HG03097 (cell line): ENCODE measurements around the gene XBP1.
A peak's percentile ranks its signal among the peaks of the same experiment; 100 is the strongest.
"Not testable (repeated sequence)": the region's sequence is repeated elsewhere in the genome, so short reads cannot be mapped to it uniquely, and the experiment has no call there.

Source experiments
- ATAC-seq: cut with Tn5 transposase; IDR thresholded peaks from one replicate; pipeline ENCODE4 v1.9.1; 2021; ENCODE audit not compliant: unreplicated experiment, low FRiP score

The XBP1 gene

GRCh38 chr22:28819253-28820096, 19.1 kb upstream of the XBP1 start:
- ATAC-seq: no peak

DNA sequence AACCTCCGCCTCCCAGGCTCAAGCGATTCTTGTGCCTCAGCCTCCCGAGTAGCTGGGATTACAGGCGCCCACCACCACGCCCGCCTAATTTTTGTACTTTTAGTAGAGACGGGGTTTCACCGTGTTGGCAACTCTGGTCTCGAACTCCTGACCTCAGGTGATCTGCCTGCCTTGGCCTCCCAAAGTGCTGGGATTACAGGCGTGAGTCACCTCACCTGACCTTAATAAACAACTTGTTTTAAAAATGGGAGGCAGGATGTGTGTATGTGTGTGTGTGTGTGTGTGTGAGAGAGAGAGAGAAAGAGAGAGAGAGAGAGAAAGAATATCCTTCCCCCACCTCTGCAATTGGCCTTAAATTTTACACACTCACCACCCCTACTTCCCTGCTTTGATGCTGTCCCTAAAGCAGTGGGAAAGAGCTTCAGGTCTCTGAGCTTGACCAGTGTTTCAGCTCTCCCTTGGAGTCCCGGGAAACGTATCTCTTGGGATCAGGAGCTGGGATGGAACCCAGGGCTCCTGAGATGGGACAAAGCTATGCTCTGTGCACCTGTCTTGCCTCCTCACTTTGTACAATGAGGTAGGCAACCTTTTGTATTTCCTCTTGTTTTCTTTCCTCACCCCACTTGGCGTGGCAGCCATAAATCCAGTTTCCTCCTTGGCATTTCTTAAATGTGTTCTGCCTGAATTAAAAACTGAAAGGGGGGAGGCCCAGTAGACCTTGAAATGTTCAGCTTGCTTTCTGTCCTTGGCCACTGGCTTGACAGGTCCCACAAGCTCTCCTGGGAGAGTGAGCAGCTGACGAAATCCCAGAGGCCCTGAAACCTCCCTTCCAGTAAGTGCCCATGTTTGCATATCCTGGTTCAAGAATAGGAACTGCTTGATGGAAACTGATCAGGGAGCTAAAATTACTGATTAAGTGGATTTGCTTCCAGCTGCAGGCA, 17.8 kb upstream of the XBP1 start:
- no peak for ATAC-seq

DNA sequence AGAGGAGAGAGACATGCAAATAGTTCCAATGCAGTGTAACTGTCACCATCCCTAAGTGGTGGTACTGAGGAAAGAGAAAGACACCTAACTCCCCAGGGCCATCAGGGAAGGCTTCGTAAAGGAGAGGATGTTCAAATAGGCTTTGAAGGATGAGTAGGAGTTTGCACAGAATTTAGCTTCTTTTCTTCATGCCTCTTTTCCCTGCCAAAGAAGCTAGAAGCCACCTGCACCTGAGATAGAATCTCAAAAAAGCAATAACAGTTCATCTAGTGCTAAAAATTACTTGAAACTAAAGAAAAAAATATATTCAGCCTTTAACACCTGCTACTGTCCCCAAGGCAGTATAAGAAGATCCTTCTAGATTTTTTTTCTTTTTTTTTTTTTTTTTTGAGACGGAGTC, 16.7 kb upstream of the XBP1 start:
- no peak for ATAC-seq

- no peak for ATAC-seq
These were observed 15.4 kb upstream of the XBP1 start for GRCh38 chr22:28815729-28816128.

- ATAC-seq: no peak
These were observed 14.7 kb upstream of the XBP1 start for GRCh38 chr22:28815111-28815510.

DNA sequence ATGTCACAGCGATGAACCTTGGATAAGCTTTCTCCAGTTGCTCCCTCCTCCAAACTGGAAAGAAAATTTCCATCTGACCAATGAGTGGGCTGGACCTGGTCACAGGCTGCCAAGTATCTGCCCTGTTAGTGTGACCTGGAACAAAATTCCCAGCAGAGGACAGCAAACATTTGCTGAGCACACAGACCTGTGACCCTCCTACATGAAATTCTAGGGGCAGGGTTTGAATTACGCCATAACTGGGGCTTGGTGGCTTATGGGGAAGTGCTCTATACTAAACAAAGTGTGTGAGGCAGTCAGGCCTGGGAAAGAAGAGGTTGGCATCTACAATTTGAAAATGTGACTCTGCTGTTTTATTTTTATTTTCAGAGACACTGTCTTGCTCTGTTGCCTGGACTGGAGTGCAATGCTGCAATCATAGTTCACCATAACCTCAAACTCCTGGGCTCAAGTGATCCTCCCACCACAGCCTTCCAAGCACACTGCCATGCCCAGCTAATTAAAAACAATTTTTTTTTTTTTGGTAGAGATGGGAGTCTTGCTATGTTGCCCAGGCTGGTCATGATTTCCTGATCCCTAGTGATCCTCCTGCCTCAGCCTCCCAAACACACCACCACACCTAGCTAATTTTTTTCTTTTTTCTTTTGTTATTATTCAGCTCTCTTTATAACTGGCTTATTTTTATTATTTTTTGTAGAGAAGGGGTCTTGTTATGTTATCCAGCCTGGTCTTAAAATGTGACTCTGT, 13.6 kb upstream of the XBP1 start:
- no peak for ATAC-seq

GRCh38 chr22:28812516-28812915, 12.1 kb upstream of the XBP1 start:
- ATAC-seq: no peak

- ATAC-seq: no peak
These were observed 10.6 kb upstream of the XBP1 start for GRCh38 chr22:28810821-28811491.

DNA sequence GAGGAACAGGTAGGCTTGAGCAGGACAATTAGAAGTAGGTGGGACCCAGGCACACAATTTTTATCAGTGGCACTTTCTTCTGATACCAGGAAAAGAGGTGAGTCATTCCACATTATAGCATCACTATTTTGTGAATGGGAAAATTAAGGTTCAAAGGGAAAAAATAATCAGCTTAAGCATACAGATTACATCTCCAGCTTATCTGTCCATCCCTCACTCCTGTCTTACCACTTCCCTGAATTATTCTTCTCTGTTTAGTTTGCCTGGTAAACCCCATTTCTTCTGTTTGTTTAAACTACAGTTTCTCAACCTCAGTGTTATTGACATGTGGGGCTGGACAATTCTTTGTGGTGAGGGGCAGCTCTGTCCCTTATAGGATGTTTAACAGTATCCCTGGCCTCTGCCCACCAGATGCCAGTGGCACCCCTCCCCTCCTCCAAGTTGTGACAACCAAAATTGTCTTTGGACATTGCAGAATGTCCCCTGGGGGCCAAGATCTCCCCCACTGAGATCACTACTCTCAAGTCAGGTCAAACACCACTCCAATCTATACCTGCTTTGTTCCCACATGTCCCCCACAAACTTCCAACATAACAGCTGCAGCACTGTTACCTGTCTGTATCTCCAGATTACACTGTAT, 8.5 kb upstream of the XBP1 start:
- no peak for ATAC-seq

DNA sequence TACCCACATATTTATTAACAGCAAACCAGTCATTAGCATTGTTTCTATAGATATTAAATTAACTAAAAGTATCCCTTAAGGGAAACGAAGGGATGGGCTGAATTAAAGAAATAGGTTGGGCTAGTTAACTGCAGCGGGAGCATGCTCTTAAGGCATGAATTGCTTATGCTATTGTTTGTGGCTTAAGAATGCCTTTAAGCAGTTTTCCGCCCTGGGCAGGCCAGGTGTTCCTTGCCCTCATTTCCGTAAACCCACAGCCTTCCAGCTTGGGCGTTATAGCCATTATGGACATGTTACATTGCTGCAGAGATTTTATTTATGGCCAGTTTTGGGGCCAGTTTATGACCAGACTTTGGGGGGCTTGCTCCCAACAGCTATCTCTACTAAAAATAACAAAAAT, 5.1 kb upstream of the XBP1 start:
- not testable (repeated sequence) for ATAC-seq

DNA sequence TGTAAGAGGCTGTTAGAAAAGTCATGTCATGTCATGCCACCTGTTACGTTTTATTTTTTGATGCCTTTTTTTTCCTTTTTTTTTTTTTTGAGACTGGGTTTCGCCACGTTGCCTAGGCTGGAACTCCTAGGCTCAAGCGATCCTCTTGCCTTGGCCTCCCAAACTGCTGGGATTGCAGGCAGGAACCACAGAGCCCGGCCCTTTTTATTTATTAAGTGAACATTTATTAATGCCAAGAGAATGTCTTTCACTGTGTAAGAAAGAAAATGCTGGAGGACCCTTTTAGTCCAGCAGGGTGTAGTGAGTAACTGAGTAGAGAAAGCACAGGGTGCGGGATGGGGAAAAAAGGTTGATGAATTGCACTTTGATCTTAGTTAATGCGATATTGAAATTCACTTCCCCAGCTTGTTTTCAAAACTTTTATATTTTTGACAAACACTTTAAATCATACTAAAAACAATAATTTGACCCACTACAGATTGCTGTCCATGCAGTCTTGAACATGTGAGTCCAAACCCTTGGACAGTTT, 2.3 kb upstream of the XBP1 start:
- ATAC-seq: no peak

DNA sequence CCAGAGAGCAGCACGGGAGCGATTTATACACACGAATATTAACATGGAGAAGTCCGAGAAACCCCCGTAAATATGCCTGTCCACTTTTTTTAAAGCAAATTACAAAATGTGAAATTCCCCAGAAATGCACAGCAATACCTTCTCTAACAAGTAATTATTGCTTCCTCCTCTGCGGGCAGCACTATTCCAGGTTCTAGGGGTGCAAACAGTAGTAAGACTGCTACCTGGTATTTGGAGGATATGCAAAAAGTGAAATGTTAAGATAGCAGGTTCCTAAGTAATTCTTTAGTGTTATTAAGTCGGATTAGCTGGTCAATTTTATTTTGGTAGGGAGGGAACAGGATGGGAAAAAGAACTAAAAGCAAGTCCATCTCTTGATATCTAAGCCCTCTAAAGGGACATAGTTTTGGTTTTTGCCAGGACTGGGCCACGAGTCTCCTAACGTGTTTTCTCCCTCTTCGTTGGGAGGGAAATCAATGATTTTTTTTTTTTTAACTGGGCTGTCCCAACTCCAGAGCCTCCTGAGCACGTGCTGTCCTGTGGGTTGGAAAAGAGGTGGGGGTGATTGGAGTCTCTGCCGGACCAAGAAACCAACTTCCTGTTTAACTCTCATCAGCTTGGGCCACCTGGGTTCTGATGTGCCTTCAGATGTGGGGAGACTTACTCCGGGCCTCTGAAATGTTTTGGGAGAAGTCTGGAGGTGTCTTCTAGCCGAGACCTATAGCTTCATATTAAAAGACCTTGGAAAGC, 1.7 kb upstream of the XBP1 start:
- ATAC-seq: no peak

DNA sequence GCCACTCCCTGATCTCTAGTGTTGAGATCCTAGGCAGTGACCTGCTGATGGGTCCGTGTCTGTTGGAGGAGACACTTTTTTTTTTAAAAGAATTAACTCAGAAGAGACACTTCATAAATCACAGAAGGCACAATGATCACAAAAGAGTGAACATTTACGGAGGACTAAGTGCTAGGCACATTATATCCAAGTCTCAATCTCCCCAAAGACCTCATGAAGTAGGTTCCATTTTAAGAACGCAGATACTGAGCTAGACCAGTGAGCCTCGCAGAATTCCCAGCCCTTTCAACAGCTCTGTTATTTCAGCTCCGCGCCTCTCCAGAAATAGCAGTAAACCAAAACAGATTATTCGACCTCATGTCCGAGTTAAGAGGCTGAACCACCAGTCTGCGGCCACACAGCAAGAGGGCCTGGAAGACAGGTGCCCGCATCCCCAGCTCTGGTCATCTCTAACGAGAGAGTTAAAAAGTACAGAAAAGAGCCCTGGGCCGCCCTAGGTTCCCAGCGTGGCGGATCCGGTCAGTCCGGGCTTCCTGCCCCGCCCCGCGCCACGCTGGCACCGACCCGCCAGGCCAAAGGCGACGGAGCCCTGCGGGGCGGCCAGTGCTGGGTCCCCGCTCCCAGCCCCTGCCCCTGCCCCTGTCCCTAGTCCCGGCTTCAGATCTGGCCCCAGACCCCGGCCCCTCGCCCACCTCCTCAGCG, 612 bp downstream of the XBP1 start:
- ATAC-seq: peak; percentile 15

GRCh38 chr22:28798810-28799605, 1.4 kb downstream of the XBP1 start:
- no peak for ATAC-seq

DNA sequence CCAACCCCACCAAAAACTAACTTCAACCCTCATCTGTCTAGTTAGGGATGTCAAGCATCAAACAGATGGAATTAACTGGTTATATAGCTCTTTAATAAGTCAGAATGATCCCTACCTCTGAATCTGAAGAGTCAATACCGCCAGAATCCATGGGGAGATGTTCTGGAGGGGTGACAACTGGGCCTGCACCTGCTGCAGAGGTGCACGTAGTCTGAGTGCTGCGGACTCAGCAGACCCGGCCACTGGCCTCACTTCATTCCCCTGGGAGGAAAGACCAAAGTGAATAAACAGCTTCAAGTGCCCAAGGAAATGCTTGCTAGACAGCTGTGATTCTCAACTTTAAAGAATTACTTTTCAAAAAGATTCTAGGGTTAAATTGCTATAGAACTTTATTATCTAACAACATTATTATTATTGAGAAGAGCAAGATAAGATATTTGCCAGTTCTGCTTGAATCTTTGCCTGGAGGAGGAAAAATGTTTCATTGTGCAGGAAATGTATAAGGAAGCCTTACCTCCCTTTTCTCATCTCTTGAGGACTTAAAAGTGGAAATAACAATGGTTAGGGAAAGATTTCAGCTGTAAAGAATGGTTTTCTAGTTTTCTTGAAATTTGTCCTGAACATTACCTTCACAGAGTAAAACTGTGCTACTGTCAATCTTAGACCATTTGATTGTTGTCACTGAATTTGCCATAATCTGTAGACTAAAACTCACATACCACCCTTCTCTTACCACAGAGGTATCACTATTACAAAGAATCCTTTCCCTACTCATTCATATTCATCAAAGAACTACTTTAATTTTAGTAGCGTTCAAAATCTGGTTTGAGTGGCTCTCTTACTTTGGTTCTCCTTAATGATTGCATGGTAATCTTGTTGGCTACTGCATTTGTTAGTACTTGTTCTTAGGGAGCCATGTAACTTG, 4.2 kb downstream of the XBP1 start:
- ATAC-seq: no peak

DNA sequence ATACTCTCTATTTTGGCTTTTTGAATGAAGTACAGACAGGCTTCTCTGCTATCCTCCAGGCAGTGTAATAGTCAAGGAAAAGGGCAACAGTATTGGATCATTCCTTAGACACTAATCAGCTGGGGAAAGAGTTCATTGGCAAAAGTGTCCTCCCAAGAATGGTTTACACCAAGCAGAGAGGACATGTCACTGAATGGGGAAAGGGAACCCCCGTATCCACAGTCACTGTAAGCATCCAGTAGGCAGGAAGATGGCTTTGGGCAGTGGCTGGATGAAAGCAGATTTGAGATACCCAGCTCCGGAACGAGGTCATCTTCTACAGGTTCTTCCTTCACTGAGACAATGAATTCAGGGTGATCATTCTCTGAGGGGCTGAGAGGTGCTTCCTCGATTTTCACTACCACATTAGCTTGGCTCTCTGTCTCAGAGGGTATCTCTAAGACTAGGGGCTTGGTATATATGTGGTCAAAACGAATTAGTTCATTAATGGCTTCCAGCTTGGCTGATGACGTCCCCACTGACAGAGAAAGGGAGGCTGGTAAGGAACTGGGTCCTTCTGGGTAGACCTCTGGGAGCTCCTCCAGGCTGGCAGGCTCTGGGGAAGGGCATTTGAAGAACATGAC, 5.2 kb downstream of the XBP1 start:
- ATAC-seq: no peak
